ENCODE results near the gene HEXD.
A peak's percentile ranks its signal among the peaks of the same experiment; 100 is the strongest.
"Not testable (repeated sequence)": the region's sequence is repeated elsewhere in the genome, so short reads cannot be mapped to it uniquely, and the experiment has no call there.

The HEXD gene

DNA sequence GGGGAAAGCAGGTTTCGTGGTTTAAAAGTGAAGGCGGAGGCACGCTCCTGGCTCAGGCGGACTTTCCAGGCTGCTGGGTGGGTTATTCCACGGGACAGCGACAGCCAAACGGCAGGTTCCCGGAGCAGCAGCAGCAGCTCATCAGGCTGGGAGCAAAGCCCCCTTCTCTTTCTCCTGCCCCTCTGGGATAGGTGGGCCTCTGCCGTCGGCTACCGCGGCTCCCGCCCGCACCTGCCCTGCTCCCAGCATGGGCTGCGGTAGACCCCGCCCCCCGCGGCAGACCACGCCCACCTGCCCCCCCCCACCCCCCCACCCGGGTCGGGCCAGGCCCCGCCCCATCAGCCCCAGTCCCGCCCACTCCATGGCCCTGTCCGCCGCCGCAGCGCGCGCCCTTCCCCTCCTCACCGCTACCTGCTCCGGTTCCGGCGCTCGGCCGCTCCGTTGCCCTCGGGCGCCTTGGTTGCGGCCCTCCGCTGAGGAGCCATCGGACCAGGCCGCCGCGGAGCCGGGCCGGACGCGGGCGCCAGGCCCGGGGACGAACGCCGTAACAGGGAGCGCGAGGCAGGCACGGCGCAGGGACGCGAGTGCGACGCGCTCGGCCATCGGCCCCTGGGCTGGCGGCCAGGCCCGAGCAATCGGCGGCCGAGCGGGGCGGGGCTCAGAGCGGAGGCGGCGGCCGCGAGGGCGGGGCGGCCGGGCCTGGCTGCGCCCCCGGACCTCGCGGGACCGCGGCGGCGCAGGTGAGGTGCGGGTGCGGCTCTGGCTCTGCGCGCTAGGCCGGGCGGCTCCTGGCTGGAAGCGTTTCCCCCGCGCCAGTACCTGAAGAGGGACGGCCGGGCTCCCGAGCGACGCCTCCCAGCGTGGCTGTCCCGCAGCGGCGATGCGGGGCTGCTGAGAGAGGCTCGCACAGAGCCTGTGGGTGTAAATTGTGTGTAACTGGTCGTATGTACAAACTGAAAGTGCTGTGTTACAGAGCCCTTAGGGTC, at the start of gene HEXD, which contains the start of gene OGFOD3:
TSS of gene HEXD (plus strand) at position 347 of the 986 bp plus-strand sequence. CDS start 1,453 bp downstream, outside the sequence.
TSS of gene OGFOD3 (minus strand) at position 586 of the 986 bp plus-strand sequence. CDS start at position 485, 101 bp downstream.
- in situ Hi-C loops (cut with MboI; ENCODE audit: low sequenced_read_pairs, unreplicated experiment): no loop called here
- TF ChIP-seq, protein P1, sequence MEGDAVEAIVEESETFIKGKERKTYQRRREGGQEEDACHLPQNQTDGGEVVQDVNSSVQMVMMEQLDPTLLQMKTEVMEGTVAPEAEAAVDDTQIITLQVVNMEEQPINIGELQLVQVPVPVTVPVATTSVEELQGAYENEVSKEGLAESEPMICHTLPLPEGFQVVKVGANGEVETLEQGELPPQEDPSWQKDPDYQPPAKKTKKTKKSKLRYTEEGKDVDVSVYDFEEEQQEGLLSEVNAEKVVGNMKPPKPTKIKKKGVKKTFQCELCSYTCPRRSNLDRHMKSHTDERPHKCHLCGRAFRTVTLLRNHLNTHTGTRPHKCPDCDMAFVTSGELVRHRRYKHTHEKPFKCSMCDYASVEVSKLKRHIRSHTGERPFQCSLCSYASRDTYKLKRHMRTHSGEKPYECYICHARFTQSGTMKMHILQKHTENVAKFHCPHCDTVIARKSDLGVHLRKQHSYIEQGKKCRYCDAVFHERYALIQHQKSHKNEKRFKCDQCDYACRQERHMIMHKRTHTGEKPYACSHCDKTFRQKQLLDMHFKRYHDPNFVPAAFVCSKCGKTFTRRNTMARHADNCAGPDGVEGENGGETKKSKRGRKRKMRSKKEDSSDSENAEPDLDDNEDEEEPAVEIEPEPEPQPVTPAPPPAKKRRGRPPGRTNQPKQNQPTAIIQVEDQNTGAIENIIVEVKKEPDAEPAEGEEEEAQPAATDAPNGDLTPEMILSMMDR (IDR thresholded peaks at IDR 0.05; ENCODE audit: borderline replicate concordance, control extremely low read depth, extremely low read depth, insufficient read depth, missing control alignments): no peak
- DNase-seq (ENCODE audit: low spot score): peak; percentile 98

DNA sequence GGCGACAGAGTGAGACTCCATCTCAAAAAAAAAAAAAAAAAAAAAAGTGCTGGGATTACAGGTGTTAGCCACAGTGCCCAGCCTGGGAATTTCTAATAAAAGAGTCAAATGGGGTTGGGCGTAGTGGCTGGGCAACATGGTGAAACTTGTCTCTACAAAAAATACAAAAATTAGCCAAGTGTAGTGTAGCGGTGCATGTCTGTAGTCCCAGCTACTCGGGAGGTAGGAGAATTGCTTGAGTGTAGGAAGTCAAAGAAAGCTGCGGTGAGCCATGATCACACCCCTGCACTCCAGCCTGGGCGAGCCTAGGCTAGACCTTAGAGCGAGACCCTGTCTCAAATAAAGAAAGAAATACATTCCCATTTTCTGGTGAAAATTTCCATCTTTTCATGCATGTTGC, 48.9 kb upstream of the HEXD start:
- DNase-seq (ENCODE audit: low spot score): no peak
- in situ Hi-C loops (cut with MboI; ENCODE audit: low sequenced_read_pairs, unreplicated experiment): no loop called here
- TF ChIP-seq, protein P1 (IDR thresholded peaks at IDR 0.05; ENCODE audit: borderline replicate concordance, control extremely low read depth, extremely low read depth, insufficient read depth, missing control alignments): no peak

DNA sequence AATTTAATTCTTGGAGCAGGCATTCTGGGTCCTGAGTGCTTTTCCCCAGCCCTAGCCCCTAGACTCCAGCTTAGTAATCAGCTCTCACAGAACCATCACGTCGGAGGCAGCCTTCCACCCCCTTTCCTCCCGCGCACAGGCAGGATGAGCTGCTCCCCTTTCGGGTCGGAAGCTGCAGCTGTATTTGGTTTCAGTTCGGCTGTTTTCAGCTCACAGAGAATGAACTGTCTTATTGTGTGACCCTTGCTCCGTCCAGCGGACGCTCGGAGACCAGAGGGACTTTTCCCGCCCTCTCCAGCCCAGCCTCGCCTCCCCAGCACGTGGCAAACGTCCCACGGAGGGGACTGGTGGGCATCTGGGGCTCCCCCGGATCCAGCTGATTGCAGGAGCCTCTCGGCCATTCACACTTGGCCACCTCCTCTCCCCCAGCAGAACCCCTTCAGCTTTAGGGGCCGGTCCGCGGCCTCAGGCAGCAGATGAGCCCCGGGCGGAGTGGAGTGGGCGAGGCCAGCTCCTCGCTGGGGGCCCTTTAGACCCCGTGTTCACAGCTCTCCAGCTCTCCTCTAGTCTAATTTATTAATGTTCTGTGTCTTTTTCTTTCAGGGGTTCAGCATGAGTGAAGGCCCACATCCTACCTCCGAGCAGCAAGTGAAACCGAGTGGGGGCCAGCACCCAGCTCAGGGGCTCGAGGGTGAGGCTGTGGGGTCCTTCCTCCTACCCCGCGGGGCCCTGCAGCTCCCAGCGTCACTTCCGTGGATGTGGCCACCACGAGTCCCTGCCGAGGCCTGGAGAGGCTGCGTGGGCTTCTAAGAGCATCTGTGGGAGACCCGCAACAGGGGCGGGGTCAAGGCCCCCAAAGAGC, 47.4 kb upstream of the HEXD start:
- TF ChIP-seq, protein P1 (IDR thresholded peaks at IDR 0.05; ENCODE audit: borderline replicate concordance, control extremely low read depth, extremely low read depth, insufficient read depth, missing control alignments): no peak
- in situ Hi-C loops (cut with MboI; ENCODE audit: low sequenced_read_pairs, unreplicated experiment): no loop called here
- DNase-seq (ENCODE audit: low spot score): peak; percentile 80

DNA sequence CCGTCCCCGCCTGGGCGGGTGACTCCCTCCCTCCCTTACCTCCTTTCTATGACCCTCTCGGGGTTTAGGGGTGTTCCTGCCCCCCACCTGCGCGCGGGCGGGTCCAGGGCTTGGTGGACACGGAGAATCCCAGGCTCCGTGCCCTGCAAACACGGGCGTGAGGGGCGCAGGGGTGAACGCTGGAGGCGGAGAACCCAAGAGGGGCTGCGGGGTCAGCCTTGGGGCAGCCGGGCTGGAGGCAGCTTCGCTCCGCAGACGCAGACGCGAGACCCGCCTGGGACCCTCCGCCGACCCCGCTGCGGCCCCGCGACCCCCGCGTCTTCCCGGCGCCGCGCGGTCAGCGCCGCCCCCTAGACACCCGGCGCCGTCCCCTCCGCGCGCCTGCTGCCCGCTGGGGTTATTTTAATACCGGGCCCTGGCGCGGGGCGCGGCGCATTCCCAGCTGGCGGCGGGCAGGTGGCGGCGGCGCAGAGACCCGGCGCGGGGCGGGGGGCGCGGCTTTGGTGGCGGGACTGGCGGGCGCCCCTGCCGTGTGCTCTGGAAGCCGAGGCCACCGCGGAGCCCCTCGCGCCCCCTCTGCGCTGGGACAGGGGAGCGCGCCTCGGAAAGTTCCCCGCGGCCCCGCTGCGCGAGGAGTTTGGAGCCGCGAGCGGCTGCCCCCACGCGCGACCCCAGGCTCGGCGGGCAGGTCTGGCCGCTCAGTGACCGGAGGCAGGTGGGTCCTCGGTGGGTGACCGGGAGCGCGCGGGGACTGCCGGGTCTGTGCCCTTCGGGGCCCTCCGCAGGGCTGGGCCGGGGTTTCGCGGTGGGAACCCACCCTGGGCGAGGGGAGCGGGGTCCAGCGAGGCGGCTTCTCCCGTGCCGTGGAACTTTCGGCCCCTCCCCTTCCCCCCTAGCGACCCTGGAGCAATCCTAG, 46.6 kb upstream of the HEXD start, which contains the start of gene UTS2R:
TSS of gene UTS2R (plus strand) at position 433 of the 916 bp plus-strand sequence. CDS start 2,560 bp downstream, outside the sequence.
- DNase-seq (ENCODE audit: low spot score): no peak
- in situ Hi-C loops (cut with MboI; ENCODE audit: low sequenced_read_pairs, unreplicated experiment): no loop called here
- TF ChIP-seq, protein P1 (IDR thresholded peaks at IDR 0.05; ENCODE audit: borderline replicate concordance, control extremely low read depth, extremely low read depth, insufficient read depth, missing control alignments): no peak

DNA sequence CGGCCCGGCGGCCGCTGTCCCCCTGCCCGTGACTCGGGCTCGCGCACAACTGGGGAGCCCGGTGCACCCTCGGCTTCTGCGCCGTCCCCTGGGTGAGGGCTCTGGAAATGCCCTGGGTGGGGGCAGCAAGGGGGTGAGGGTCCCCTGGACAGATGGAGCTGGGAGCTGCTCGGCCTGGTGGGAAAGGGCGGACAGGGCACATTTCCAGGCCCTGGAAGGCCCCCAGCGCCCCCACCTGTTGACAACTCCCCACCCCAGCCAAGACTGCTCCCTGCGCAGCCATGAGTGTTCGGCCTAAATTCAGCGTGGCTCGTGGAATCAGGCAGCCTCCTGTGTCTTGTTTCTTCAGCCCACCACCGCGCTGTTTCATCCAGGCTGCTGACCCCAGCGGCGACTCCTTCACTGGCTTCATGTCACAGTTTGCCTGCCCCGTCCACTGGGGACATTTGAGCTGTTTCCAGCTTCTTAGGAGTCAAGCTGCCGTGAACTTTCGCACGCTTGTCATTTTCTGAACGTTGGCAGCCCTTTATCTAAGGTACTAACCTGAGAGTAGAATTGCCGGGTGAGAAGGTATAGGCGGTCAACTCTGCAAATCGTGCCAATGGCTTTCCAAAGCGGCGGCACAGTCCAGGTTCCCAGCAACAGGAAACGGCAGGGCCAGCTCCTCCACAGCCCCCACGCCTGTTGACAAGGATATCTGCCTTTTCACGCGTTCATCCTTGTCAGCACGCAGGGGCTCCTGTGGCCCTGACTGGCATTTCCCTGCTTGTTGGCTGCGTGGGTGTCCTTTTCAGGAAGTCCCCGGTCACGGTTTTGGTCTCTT, 45.7 kb upstream of the HEXD start:
- TF ChIP-seq, protein P1 (IDR thresholded peaks at IDR 0.05; ENCODE audit: borderline replicate concordance, control extremely low read depth, extremely low read depth, insufficient read depth, missing control alignments): no peak
- in situ Hi-C loops (cut with MboI; ENCODE audit: low sequenced_read_pairs, unreplicated experiment): no loop called here
- DNase-seq (ENCODE audit: low spot score): no peak

DNA sequence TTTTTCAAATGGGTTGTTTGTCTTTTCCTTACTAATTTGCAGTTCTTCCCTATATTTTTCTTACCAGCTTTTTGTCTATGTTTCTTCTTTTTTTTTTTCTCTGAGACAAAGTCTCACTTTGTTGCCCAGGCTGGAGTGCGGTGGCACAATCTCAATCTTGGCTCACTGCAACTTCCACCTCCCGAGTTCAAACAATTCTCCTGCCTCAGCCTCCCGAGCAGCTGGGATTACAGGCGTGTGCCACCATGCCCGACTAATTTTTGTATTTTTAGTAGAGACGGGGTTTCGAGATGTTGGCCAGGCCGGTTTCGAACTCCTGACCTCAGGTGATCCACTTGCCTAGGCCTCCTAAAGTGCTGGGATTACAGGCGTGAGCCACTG, 45.1 kb upstream of the HEXD start:
- DNase-seq (ENCODE audit: low spot score); in situ Hi-C loops (cut with MboI; ENCODE audit: low sequenced_read_pairs, unreplicated experiment): not testable (repeated sequence)

Data from GM13976 (cell line).